BJ (cell line): ENCODE results near the gene FNDC3B. TPM values are rescaled to one million over a fixed set of nuclear protein-coding genes. Genes with fewer than 3 reads are reported as not detected.

Experiments used
- CTCF ChIA-PET: fragments of 350-600 bp; formaldehyde crosslinking; extraction: SDS; loops from one replicate; lab custom pipeline; 2021; ENCODE audit warnings: antibody characterized with exemption, inconsistent platforms; lab: Yijun Ruan, JAX
- POLR2A ChIA-PET: fragments of 300-600 bp; sonication (Branson Sonifier 250); formaldehyde crosslinking; extraction: SDS; loops from one replicate; lab custom pipeline; 2021; ENCODE audit warnings: antibody characterized with exemption; lab: Charles Lee
- DNase-seq: peaks from one replicate; pipeline ENCODE4 v3.0.0-alpha.2; 2011; ENCODE audit warnings: low read depth
- H3K27me3 ChIP-seq: 2 replicates; pipeline ENCODE4 v1.6.0; 2011; ENCODE audit warnings: low read length; ENCODE audit not compliant: control insufficient read depth, insufficient read depth
- H3K36me3 ChIP-seq: 2 replicates; pipeline ENCODE4 v1.5.1; 2011; ENCODE audit warnings: low read length; ENCODE audit not compliant: control insufficient read depth, insufficient read depth
- H3K4me3 ChIP-seq: 2 replicates; pipeline ENCODE4 v1.5.1; 2011; ENCODE audit warnings: low read depth, mild to moderate bottlenecking, control low read depth, low read length
- polyA plus RNA-seq: library from polyadenylated mRNA; depleted of rRNA; stranded (reverse); fragments of >200 nt; gene quantifications from 2 replicates; pipeline ENCODE4 v1.2.3, GENCODE V29; 2011
- TF ChIP-seq, protein P1 (sequence below): IDR thresholded peaks from 2 replicates; pipeline ENCODE4 v1.5.1; 2011; ENCODE audit warnings: low read depth, mild to moderate bottlenecking, control low read depth, inconsistent platforms, low read length, moderate library complexity; ENCODE audit not compliant: insufficient read depth

The FNDC3B gene
- polyA plus RNA-seq, 1 experiment = 28.6 TPM

DNA sequence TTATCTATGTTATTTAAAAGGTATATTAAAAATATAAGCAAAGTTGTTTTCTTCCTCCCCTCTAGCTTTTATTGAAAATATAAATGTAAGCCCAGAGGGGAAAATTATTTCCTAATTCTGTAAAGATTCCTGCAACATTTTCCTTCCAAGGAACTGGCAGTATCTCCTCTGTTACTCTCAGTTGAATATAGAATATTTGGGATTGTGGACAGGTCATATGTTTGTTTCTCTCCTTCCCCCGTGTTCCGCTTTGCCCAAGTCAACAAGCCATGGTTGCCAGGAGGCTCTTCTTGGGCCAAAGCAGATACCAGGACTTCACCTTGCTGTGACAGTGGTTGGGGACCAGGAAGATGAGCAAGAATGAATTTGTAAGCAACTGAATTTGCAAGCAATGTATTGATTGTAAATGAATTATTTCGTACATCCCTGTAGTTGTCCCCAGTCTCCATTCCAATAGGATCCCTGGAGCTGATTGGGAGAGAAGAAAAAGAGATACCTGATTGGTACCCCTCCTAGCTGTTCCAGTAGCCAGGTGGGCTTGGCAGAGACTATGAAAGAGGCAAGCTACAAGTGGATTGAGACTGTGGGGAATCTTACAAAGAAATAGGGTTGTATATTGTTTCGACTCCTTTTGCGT is 130.8 kb downstream of the FNDC3B start:
- ChIA-PET CTCF (no interaction called here), POLR2A (no interaction called here)
- 0 out of 2 replicates have a peak, but pooled peaks cover 1% of the 10 kb centered on the region for H3K36me3 ChIP-seq
- no peak for DNase-seq
- no peaks in the 10 kb centered on the region for H3K27me3 ChIP-seq
- no peak overlapping the region for H3K4me3 ChIP-seq
- TF ChIP-seq, protein P1, sequence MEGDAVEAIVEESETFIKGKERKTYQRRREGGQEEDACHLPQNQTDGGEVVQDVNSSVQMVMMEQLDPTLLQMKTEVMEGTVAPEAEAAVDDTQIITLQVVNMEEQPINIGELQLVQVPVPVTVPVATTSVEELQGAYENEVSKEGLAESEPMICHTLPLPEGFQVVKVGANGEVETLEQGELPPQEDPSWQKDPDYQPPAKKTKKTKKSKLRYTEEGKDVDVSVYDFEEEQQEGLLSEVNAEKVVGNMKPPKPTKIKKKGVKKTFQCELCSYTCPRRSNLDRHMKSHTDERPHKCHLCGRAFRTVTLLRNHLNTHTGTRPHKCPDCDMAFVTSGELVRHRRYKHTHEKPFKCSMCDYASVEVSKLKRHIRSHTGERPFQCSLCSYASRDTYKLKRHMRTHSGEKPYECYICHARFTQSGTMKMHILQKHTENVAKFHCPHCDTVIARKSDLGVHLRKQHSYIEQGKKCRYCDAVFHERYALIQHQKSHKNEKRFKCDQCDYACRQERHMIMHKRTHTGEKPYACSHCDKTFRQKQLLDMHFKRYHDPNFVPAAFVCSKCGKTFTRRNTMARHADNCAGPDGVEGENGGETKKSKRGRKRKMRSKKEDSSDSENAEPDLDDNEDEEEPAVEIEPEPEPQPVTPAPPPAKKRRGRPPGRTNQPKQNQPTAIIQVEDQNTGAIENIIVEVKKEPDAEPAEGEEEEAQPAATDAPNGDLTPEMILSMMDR = no peak

DNA sequence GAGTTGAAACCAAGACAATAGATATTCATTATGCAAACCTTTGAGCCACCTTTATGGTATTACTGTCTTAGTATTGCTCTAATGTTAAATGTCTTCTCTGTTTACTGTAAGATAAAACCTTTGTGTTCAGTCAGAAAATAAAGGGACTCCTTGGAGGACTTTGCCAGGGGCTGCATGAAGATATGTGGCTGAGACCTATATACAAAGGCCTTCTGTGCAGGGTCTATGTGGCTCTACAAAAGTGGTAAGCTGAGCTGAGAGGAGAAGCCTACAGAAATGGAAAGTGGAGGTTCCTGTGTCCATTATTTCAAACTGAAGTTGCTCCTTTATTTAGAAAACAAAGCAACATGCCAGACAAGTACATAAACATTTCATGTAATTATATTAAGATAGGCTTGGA is 131.5 kb downstream of the FNDC3B start:
- Histone ChIP-seq H3K27me3 (no peaks in the 10 kb centered on the region), H3K36me3 (0 out of 2 replicates have a peak, but pooled peaks cover 1% of the 10 kb centered on the region), H3K4me3 (no peak overlapping the region)
- DNase-seq = no peak
- TF ChIP-seq, protein P1 = no peak
- ChIA-PET CTCF (no interaction called here), POLR2A (no interaction called here)

DNA sequence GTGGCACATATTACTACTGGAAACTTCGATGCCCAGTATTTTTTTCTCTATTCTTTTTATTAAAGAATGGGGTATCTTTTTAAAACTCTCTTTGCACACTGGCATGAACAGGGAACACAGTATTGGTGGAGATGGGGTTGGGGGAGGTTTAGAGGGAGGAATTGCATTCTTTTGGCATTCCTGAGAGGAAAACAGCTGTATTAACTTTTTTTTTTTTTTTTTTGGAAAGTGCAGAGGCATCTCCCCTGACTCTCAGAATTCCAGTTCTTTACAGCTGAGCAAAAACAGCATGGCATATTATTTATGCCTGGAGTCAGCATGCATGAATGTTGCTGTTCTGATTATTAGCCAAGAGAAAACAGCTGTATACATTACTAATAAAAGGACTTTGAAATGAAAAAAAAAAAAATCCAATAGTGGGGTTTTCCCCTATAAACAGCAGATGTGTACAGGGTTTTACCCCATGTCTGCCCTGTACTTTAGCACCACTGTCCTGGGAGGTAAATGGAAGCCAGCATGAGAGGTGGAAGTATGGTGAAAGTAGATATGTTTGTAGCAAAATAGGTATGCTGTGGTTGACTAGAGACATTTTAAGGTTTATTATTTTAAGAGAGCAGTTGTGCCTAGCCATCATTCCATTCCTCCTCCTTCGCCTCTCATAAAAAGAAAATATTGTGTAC is 132.2 kb downstream of the FNDC3B start:
- TF ChIP-seq, protein P1 = no peak
- 0 out of 2 replicates have a peak, but pooled peaks cover 1% of the 10 kb centered on the region for H3K36me3 ChIP-seq
- POLR2A ChIA-PET = no interaction called here
- no peaks in the 10 kb centered on the region for H3K27me3 ChIP-seq
- no peak overlapping the region for H3K4me3 ChIP-seq
- no peak for DNase-seq
- CTCF ChIA-PET = interaction anchor here (0.6 to 0.7 kb wide), 2 partner anchors 504 to 751 kb away, joined by 3 read pairs; no protein-coding TSS in a partner anchor

DNA sequence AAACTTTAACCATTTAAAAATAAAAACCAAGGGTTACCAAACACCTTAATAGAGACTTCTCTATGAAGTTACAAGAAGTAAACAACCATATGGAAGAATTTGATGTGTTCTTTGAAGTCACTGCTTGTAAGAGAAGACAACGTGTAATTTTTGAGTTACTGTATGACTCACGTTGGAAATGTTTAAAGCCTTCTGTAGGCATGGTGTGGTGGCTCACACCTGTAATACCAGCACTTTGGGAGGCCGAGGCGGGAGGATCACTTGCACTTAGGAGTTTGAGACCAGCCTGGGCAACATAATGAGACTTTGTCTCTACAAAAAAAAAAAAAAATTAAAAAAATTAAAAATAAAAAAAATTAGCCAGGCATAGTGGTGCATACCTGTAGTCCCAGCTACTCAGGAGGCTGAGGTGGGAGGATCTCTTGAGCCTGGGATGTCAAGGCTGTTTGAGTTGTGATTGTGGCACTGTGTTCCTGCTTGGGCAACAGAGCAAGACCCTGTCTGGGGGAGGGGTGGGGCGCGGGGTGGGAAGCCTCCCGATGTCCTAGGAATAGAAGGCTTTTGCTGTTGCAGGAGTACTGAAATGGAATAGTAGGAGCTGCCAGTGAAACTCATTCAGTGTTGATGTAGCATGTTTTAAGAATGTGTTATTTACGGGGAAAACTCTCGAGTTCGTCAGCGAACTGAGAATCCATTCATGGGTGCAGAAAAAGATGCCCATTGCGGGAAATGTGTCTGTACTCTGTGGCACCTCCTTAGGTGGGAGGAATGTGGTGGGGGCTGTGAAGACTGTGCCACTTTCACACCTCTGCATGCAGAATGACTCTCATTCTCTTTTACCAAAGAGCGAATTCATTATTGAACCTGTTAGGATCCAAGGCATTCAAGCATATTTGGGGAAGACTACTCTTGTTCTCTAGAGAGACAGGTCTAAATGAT is 134.2 kb downstream of the FNDC3B start:
- H3K4me3 ChIP-seq = no peak overlapping the region
- no peaks in the 10 kb centered on the region for H3K27me3 ChIP-seq
- POLR2A ChIA-PET = no interaction called here
- TF ChIP-seq, protein P1 = no peak
- DNase-seq = no peak
- CTCF ChIA-PET = no interaction called here
- H3K36me3 ChIP-seq = 0 out of 2 replicates have a peak, but pooled peaks cover 1% of the 10 kb centered on the region
